ENCODE results near the gene C17orf107.
"Not testable (repeated sequence)": the region's sequence is repeated elsewhere in the genome, so short reads cannot be mapped to it uniquely, and the experiment has no call there.

C17orf107 gene

GRCh38 chr17:4898927-4899326 is 409 bp upstream of the C17orf107 start:
- Histone ChIP-seq H3K9ac (peak overlapping the region; percentile 21 to 70 (median 60); a peak in 19 of 22 replicates), H4K20me1 (peaks cover 0 to 35% (median 0%) of the 10 kb centered on the region in 11 experiments; a peak in 10 of 22 replicates), H3K27me3 (peaks cover 26 to 44% (median 35%) of the 10 kb centered on the region in 11 experiments), H3K4me3 (peak overlapping the region; percentile 36 to 66 (median 52); a peak in 19 of 20 replicates), H3K4me2 (peak overlapping the region; percentile 64 to 89 (median 80)), H3K4me1 (peaks cover 42 to 82% (median 54%) of the 10 kb centered on the region in 10 experiments), H3K36me3 (peaks cover 33 to 44% (median 36%) of the 10 kb centered on the region in 11 experiments), H3K9me3 (replicated peaks in 1 of 11) (no peaks in the 10 kb centered on the region), H3K27ac (peak overlapping the region in 6 of 11 experiments; percentile 25 to 42 (median 38); a peak in 7 of 22 replicates)
- TF ChIP-seq Cebpa-rat (IDR thresholded peaks at IDR 0.05), result no peak

DNA sequence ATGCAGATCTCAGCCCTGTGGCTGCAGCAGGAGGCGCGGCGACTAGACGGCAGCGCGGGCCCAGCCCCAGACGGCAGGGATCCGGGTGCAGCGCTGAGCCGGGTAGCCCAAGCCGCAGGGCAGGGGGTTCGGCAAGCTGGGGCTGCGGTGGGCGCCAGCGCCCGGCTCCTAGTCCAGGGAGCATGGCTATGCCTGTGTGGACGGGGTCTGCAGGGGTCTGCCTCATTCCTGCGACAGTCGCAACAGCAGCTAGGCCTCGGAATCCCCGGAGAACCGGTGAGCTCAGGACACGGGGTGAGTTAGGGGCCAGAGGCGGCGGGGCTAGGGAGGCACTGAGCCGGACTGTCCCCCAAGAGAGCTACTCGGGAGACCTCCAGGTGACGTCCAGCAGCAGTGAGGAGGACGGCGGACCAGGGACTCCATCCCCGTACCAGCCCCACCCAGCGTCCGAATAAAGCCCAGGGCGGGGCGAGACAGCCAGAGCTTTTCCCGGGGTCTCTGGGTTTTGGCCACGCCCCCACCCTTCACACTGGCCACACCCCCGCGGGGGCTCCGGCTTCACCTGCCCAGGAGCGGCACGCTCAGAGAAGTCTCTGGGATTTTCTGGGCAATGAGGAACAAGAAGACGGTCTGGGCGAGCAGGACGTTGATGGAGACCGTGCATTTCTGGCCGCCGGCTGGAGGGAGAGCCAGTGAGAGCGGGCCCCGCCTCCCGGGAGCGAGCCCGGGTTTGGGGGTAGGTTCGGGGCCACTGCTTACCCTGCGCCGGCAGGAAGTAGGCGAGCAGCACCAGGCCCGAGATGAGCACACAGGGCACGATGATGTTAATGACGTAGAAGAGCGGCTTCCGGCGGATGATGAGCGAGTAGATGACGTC is 1.1 kb downstream of the C17orf107 start:
- peak overlapping the region; percentile 64 to 89 (median 80) for H3K4me2 ChIP-seq
- H4K20me1 ChIP-seq, result peaks cover 0 to 29% (median 0%) of the 10 kb centered on the region in 11 experiments; a peak in 9 of 22 replicates
- H3K27ac ChIP-seq, result peak overlapping the region in 1 of 11 experiments; percentile 17; a peak in 2 of 22 replicates
- peaks cover 19 to 28% (median 21%) of the 10 kb centered on the region in 11 experiments for H3K36me3 ChIP-seq
- no peak for TF ChIP-seq Cebpa-rat (IDR thresholded peaks at IDR 0.05)
- peaks cover 42 to 71% (median 54%) of the 10 kb centered on the region in 10 experiments for H3K4me1 ChIP-seq
- peak overlapping the region in 6 of 10 experiments; percentile 25 to 55 (median 50); a peak in 11 of 20 replicates for H3K4me3 ChIP-seq
- peaks cover 26 to 44% (median 35%) of the 10 kb centered on the region in 11 experiments for H3K27me3 ChIP-seq
- no peaks in the 10 kb centered on the region for H3K9me3 ChIP-seq (replicated peaks in 1 of 11)
- H3K9ac ChIP-seq, result peak overlapping the region in 3 of 11 experiments; percentile 8 to 68 (median 30); a peak in 2 of 22 replicates

DNA sequence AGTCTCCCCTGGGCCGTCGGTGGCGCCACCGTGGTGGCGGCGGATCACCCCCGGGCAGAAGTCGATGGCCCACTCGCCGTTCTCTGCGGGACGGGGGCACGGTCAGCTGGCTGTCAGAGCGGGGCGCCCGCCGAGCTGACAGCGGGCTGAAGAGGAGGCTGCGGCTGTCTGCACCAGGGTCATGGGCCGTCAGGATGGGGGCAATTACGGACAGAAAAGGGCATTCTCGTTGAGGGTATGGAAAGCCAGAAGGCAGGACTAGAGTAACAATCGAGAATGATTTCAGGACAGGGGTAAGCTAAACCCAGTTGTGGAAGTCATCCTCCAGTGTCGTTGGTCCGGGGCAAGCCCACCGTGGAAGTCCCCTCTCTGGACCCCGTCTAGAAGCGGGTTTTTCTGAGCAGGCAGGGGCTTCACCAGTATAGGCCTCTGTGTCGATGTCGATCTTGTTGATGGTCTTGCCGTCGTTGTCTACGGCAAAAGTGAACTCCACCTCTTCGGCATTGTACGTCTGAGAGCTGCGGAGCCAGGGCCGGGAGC is 1.8 kb downstream of the C17orf107 start:
- peaks cover 0 to 25% (median 0%) of the 10 kb centered on the region in 11 experiments; a peak in 9 of 22 replicates for H4K20me1 ChIP-seq
- peaks cover 26 to 44% (median 35%) of the 10 kb centered on the region in 11 experiments for H3K27me3 ChIP-seq
- H3K9me3 ChIP-seq (replicated peaks in 1 of 11), result no peaks in the 10 kb centered on the region
- H3K9ac ChIP-seq, result peak overlapping the region in 2 of 11 experiments; percentile 8 to 68; a peak in 1 of 22 replicates
- peaks cover 12 to 21% (median 14%) of the 10 kb centered on the region in 11 experiments; a peak in 21 of 22 replicates for H3K36me3 ChIP-seq
- H3K4me1 ChIP-seq, result peaks cover 42 to 64% (median 53%) of the 10 kb centered on the region in 10 experiments
- H3K4me2 ChIP-seq, result peak overlapping the region; percentile 64 to 89 (median 80)
- H3K4me3 ChIP-seq, result peak overlapping the region in 6 of 10 experiments; percentile 25 to 55 (median 40); a peak in 6 of 20 replicates
- TF ChIP-seq Cebpa-rat (IDR thresholded peaks at IDR 0.05), result no peak
- peak overlapping the region in 1 of 11 experiments; percentile 17; a peak in 2 of 22 replicates for H3K27ac ChIP-seq

DNA sequence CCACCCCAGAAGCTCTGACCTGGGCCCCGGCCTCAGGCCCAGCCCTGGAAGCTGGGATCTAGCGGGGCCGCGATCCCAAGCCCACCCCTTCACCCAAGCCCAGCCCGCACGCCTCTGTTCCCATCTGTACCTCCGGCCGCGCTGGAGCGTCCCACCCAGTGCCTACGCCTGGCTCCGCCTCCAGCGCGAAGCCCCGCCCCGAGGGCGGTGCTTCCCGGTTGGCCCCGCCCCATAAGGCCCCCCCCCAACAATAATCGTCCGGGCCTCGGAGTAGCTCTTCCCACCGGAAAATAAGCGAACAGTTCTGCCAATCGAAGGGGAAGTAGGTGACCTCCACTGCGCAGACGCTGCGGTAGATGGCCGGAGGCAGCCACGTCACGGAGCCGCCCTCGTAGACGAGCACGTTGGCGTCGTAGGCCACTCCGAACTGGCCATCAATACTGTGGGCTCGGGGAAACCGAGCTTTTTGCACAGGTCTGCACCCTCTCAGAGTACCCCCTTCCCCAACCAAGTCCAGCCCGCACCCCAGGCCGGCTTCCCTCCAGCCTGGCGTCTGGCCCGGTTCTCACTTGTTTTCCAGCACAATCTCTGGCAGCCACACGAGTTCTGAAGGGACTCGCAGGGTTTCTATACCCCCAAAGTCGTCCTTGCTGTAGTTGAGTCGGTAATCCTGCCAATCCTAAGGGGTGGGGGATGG is 2.5 kb downstream of the C17orf107 start:
- Histone ChIP-seq H3K36me3 (peaks cover 6 to 15% (median 8%) of the 10 kb centered on the region in 11 experiments; a peak in 21 of 22 replicates), H3K4me2 (peak overlapping the region in 10 of 11 experiments; percentile 57 to 89 (median 76); a peak in 15 of 22 replicates), H3K9me3 (replicated peaks in 1 of 11) (no peaks in the 10 kb centered on the region), H3K27me3 (peaks cover 26 to 44% (median 35%) of the 10 kb centered on the region in 11 experiments), H3K4me1 (peaks cover 42 to 63% (median 52%) of the 10 kb centered on the region in 10 experiments), H3K27ac (peak overlapping the region in 2 of 11 experiments; percentile 16 to 44; a peak in 2 of 22 replicates), H3K4me3 (no peak overlapping the region), H3K9ac (peak overlapping the region in 1 of 11 experiments; percentile 24; a peak in 1 of 22 replicates), H4K20me1 (peaks cover 0 to 19% (median 0%) of the 10 kb centered on the region in 11 experiments; a peak in 9 of 22 replicates)
- no peak for TF ChIP-seq Cebpa-rat (IDR thresholded peaks at IDR 0.05)

DNA sequence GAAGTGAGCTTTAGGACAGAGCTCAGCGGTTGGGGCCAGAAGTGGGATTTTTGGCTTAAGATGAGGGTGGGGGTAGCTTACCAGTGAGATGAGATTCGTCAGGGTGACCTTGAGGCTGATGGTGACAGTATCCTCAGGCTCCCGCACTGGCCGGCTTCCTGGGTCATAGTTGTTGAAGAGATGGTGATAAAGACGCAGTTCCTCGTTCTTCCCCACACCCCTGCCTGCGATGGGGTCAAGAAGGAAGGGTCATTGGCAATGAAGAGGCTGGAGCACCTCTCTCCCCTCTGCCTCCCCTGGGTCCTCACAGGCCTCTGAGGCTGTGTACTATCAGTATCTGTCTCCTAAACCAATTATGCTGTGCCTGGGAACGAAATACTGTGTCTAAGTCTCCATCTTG is 3.2 kb downstream of the C17orf107 start:
- Histone ChIP-seq H3K27me3 (peaks cover 26 to 38% (median 34%) of the 10 kb centered on the region in 11 experiments), H3K4me2 (peak overlapping the region; percentile 57 to 89 (median 71)), H3K9ac (peak overlapping the region in 8 of 11 experiments; percentile 3 to 49 (median 29); a peak in 7 of 22 replicates), H3K27ac (peak overlapping the region in 4 of 11 experiments; percentile 3 to 44 (median 17); a peak in 6 of 22 replicates), H3K4me3 (no peak overlapping the region), H3K9me3 (replicated peaks in 1 of 11) (no peaks in the 10 kb centered on the region), H3K36me3 (peaks cover 0 to 8% (median under 1%) of the 10 kb centered on the region in 11 experiments; a peak in 8 of 22 replicates), H4K20me1 (peaks cover 0 to 12% (median 0%) of the 10 kb centered on the region in 11 experiments; a peak in 6 of 22 replicates), H3K4me1 (peaks cover 42 to 56% (median 51%) of the 10 kb centered on the region in 10 experiments)
- TF ChIP-seq Cebpa-rat (IDR thresholded peaks at IDR 0.05), result no peak

- H4K20me1 ChIP-seq, result peaks cover 0 to 10% (median 0%) of the 10 kb centered on the region in 11 experiments; a peak in 6 of 22 replicates
- 0 out of 22 replicates have a peak, but pooled peaks cover 0 to 5% (median 0%) of the 10 kb centered on the region in 11 experiments for H3K36me3 ChIP-seq
- peak within 1 kb of the TSS in 1 of 10 experiments; percentile 24; a peak in 1 of 20 replicates for H3K4me3 ChIP-seq
- H3K9me3 ChIP-seq (replicated peaks in 1 of 11), result no peaks in the 10 kb centered on the region
- peak within 1 kb of the TSS in 4 of 11 experiments; percentile 3 to 44 (median 17); a peak in 6 of 22 replicates for H3K27ac ChIP-seq
- H3K27me3 ChIP-seq, result peaks cover 24 to 32% (median 31%) of the 10 kb centered on the region in 11 experiments
- H3K4me1 ChIP-seq, result peaks cover 46 to 59% (median 53%) of the 10 kb centered on the region in 10 experiments
- no peak for TF ChIP-seq Cebpa-rat (IDR thresholded peaks at IDR 0.05)
- H3K9ac ChIP-seq, result peak within 1 kb of the TSS in 9 of 11 experiments; percentile 3 to 49 (median 29); a peak in 9 of 22 replicates
- H3K4me2 ChIP-seq, result peak within 1 kb of the TSS; percentile 57 to 89 (median 71)
Measured at GRCh38 chr17:4903051-4903818, 3.9 kb downstream of the C17orf107 start, which contains the start of gene CHRNE. Gene CHRNE, minus strand, starts transcription at chr17:4903098. Its CDS starts 35 bp downstream, at chr17:4903063.

DNA sequence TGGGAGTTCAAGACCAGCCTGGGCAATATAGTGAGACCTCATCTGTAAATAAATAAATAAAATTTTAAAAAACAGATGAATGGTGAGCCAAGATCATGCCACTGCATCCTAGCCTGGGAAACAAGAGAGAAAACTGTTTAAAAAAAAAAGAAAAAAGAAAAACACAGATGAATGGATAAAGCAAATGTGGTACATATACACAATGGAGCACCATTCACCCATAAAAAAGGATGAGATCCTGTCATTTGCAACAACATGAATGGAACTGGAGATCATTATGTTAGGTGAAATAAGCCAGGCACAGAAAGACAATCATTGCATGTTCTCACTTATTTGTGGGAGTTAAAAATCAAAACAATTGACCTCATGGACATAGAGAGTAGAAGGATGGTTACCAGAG is 7.3 kb downstream of the C17orf107 start:
- H3K4me3 ChIP-seq; H3K4me2 ChIP-seq; H3K27ac ChIP-seq; H3K9me3 ChIP-seq (replicated peaks in 1 of 11); H4K20me1 ChIP-seq; H3K9ac ChIP-seq; H3K27me3 ChIP-seq; H3K36me3 ChIP-seq: not testable (repeated sequence)
- H3K4me1 ChIP-seq, result peaks cover 34 to 44% (median 38%) of the 10 kb centered on the region in 10 experiments

Data from BLaER1 treated with 17β-estradiol and CSF1 and Interleukin-3, amounts not matched to agents 10 nM and 100 nM (cell line).